WTC11 (cell line): ENCODE measurements around the gene XPR1. TPM values are rescaled to one million over a fixed set of nuclear protein-coding genes. Genes with fewer than 3 reads are reported as not detected.

Source experiments
- ATAC-seq: fragments of 200-7000 bp; cut with Tn5 transposase; 2 replicates; pipeline ENCODE4 v1.10.0; 2021; ENCODE audit warnings: mild to moderate bottlenecking, moderate library complexity
- CTCF ChIA-PET: fragments of 300-600 bp; sonication (Branson Sonifier 250); formaldehyde crosslinking; loops from one replicate; lab custom pipeline; 2021; ENCODE audit warnings: antibody characterized with exemption; lab: Charles Lee
- POLR2A ChIA-PET: fragments of 350-600 bp; sonication (Branson Sonifier 250); formaldehyde crosslinking; loops from one replicate; lab custom pipeline; 2021; ENCODE audit warnings: antibody characterized with exemption; lab: Charles Lee
- DNase-seq: peaks from one replicate; pipeline ENCODE4 v3.0.0; 2021; ENCODE audit warnings: low spot score
- H3K27ac Mint-ChIP-seq: 2 replicates; pipeline ENCODE4 v1.8.0; 2021; ENCODE audit warnings: mixed read lengths
- H3K27me3 Mint-ChIP-seq: 2 replicates; pipeline ENCODE4 v1.8.0; 2021; ENCODE audit warnings: low read depth, mild to moderate bottlenecking, moderate library complexity, mixed read lengths
- H3K36me3 Mint-ChIP-seq: 2 replicates; pipeline ENCODE4 v1.8.0; 2021; ENCODE audit warnings: mixed read lengths
- H3K4me1 Mint-ChIP-seq: 2 replicates; pipeline ENCODE4 v1.8.0; 2022; ENCODE audit warnings: mixed read lengths
- H3K4me3 Mint-ChIP-seq: 2 replicates; pipeline ENCODE4 v1.8.0; 2021; ENCODE audit warnings: mild to moderate bottlenecking, moderate library complexity, mixed read lengths
- H3K9me3 Mint-ChIP-seq: 2 replicates; pipeline ENCODE4 v1.8.0; 2021; ENCODE audit warnings: mixed read lengths
- AR ChIP-seq: fragments of 250-450 bp; sonication (Bioruptor Pico); IDR thresholded peaks from 2 replicates; pipeline ENCODE4 v1.9.0; 2021; ENCODE audit warnings: mild to moderate bottlenecking
- ATF1 ChIP-seq: sonication (generic); formaldehyde crosslinking; IDR thresholded peaks from 2 replicates; pipeline ENCODE4 v1.8.1; 2023; ENCODE audit warnings: mild to moderate bottlenecking, moderate library complexity, missing genetic modification reagents
- CREB1 ChIP-seq: sonication (generic); formaldehyde crosslinking; IDR thresholded peaks from 2 replicates; pipeline ENCODE4 v1.8.0; 2023; ENCODE audit warnings: mild to moderate bottlenecking, missing genetic modification reagents
- E2F4 ChIP-seq: sonication (generic); formaldehyde crosslinking; IDR thresholded peaks from 2 replicates; pipeline ENCODE4 v1.8.1; 2022; ENCODE audit warnings: low read depth, mild to moderate bottlenecking, moderate library complexity, missing genetic modification reagents, borderline replicate concordance
- E2F5 ChIP-seq: sonication (generic); formaldehyde crosslinking; IDR thresholded peaks from 2 replicates; pipeline ENCODE4 v1.8.1; 2022; ENCODE audit warnings: mild to moderate bottlenecking, moderate library complexity, missing genetic modification reagents
- ELF4 ChIP-seq: sonication (generic); formaldehyde crosslinking; IDR thresholded peaks from 2 replicates; pipeline ENCODE4 v1.8.1; 2022; ENCODE audit warnings: low read depth, mild to moderate bottlenecking, moderate library complexity, missing genetic modification reagents
- ESRRA ChIP-seq: sonication (generic); formaldehyde crosslinking; IDR thresholded peaks from 2 replicates; pipeline ENCODE4 v1.8.1; 2022; ENCODE audit warnings: mild to moderate bottlenecking, missing genetic modification reagents, borderline replicate concordance
- FOXK1 ChIP-seq: sonication (generic); formaldehyde crosslinking; IDR thresholded peaks from 2 replicates; pipeline ENCODE4 v1.8.0; 2022; ENCODE audit warnings: mild to moderate bottlenecking, moderate library complexity, missing genetic modification reagents
- HMGA2 ChIP-seq: fragments of 250-450 bp; sonication (Bioruptor Pico); IDR thresholded peaks from 2 replicates; pipeline ENCODE4 v1.4.0; 2021; ENCODE audit warnings: mild to moderate bottlenecking, moderate library complexity
- HMGXB4 ChIP-seq: sonication (generic); formaldehyde crosslinking; IDR thresholded peaks from 2 replicates; pipeline ENCODE4 v1.8.1; 2023; ENCODE audit warnings: mild to moderate bottlenecking, moderate library complexity, missing genetic modification reagents
- MXD4 ChIP-seq: fragments of 250-450 bp; sonication (Bioruptor Pico); IDR thresholded peaks from 2 replicates; pipeline ENCODE4 v1.8.0; 2021; ENCODE audit warnings: mild to moderate bottlenecking, moderate library complexity, borderline replicate concordance
- NFE2L1 ChIP-seq: sonication (generic); formaldehyde crosslinking; IDR thresholded peaks from 2 replicates; pipeline ENCODE4 v1.8.1; 2023; ENCODE audit warnings: missing genetic modification reagents
- STAT6 ChIP-seq: sonication (generic); formaldehyde crosslinking; conservative IDR thresholded peaks from 2 replicates; pipeline ENCODE4 v1.8.1; 2023; ENCODE audit warnings: mild to moderate bottlenecking, low read depth, missing genetic modification reagents, moderate library complexity
- USF2 ChIP-seq: sonication (generic); formaldehyde crosslinking; IDR thresholded peaks from 2 replicates; pipeline ENCODE4 v1.8.1; 2023; ENCODE audit warnings: mild to moderate bottlenecking, missing genetic modification reagents, moderate library complexity
- ZNF121 ChIP-seq: sonication (generic); formaldehyde crosslinking; IDR thresholded peaks from 2 replicates; pipeline ENCODE4 v1.8.0; 2023; ENCODE audit warnings: missing genetic modification reagents
- ZNF232 ChIP-seq: sonication (generic); formaldehyde crosslinking; IDR thresholded peaks from 2 replicates; pipeline ENCODE4 v1.8.0; 2022; ENCODE audit warnings: mild to moderate bottlenecking, missing genetic modification reagents
- ZNF317 ChIP-seq: sonication (generic); formaldehyde crosslinking; IDR thresholded peaks from 2 replicates; pipeline ENCODE4 v1.8.1; 2023; ENCODE audit warnings: low read depth, mild to moderate bottlenecking, moderate library complexity, missing genetic modification reagents, borderline replicate concordance
- total RNA-seq: library from RNA; stranded (reverse); gene quantifications from 3 replicates; pipeline ENCODE4 v1.2.3, GENCODE V29; 2021

Gene XPR1
- total RNA-seq, 1 experiment from 2014 or later, result 34.6 TPM

- H3K4me1 Mint-ChIP-seq, result peaks cover 4% of the 10 kb centered on the region; the same call in 1 of the 2 replicates
- DNase-seq (no peak), ATAC-seq (no peak)
- H3K36me3 Mint-ChIP-seq, result no peaks in the 10 kb centered on the region
- no peak overlapping the region for H3K27ac Mint-ChIP-seq
- TF ChIP-seq ELF4 (CRISPR knock-in tag) (no peak), ZNF121 (CRISPR knock-in tag) (no peak), E2F5 (no peak), CREB1 (no peak), ZNF232 (no peak), HMGA2 (CRISPR knock-in tag) (no peak), HMGXB4 (CRISPR knock-in tag) (no peak), MXD4 (no peak), FOXK1 (CRISPR knock-in tag) (no peak), ESRRA (CRISPR knock-in tag) (no peak), AR (CRISPR knock-in tag) (no peak), STAT6 (no peak), ATF1 (no peak), NFE2L1 (CRISPR knock-in tag) (no peak), E2F4 (CRISPR knock-in tag) (no peak), USF2 (no peak), ZNF317 (CRISPR knock-in tag) (no peak)
- no peaks in the 10 kb centered on the region for H3K27me3 Mint-ChIP-seq
- ChIA-PET CTCF (interaction anchor here (1.2 kb wide), 1 partner anchor 11 kb away, joined by 3 read pairs; the partner anchor contains the start of gene XPR1), POLR2A (interaction anchor here (1.7 kb wide), 1 partner anchor 119 kb away, joined by 4 read pairs; no protein-coding TSS in a partner anchor)
- H3K4me3 Mint-ChIP-seq, result no peak overlapping the region
- H3K9me3 Mint-ChIP-seq, result no peaks in the 10 kb centered on the region
Observed at GRCh38 chr1:180620581-180620980, 11.2 kb upstream of the XPR1 start.
